HG02840 (cell line): ENCODE data around the gene DNAI1.
"Not testable (repeated sequence)": the region's sequence is repeated elsewhere in the genome, so short reads cannot be mapped to it uniquely, and the experiment has no call there.

Experiments used
- ATAC-seq: cut with Tn5 transposase; IDR thresholded peaks from one replicate; pipeline ENCODE4 v1.9.1; 2021; ENCODE audit warnings: mild to moderate bottlenecking, moderate library complexity, moderate number of reproducible peaks; ENCODE audit not compliant: unreplicated experiment, low FRiP score

Gene DNAI1

GRCh38 chr9:34458013-34458958, at the start of gene DNAI1, which contains the start of gene FAM219A:
DNAI1 (plus strand) TSS chr9:34458805; CDS start chr9:34459006, 201 bp downstream.
FAM219A (minus strand) TSS chr9:34458570; CDS start chr9:34458263, 307 bp downstream.
- ATAC-seq = peak; percentile 98

DNA sequence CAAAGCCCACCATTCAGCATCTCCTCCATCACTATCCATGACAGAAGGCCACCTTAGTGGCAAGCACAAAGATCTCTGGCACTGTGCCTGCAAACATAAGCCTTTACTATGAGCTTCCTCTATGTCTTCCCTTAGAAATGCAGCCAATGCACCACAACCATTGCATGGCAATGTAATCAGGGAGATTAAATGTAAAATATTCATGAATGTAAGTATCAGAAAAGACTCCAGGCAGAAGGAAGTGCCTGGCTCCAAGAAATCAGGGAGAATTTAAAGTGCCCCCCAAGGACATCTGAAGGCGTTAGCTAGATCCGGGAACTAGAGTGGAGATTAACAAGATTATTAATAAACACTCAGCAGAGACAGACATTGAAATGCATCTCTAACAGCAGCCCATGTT, 49.5 kb upstream of the DNAI1 start:
- ATAC-seq = no peak

- ATAC-seq = no peak
Measured at GRCh38 chr9:34412336-34412735, 46.3 kb upstream of the DNAI1 start.

- no peak for ATAC-seq
Measured at GRCh38 chr9:34413231-34413852, 45.3 kb upstream of the DNAI1 start.

GRCh38 chr9:34417734-34418133, 40.9 kb upstream of the DNAI1 start:
- no peak for ATAC-seq

GRCh38 chr9:34419716-34420504, 38.7 kb upstream of the DNAI1 start:
- no peak for ATAC-seq

- no peak for ATAC-seq
Measured at GRCh38 chr9:34426347-34427074, 32.1 kb upstream of the DNAI1 start.

DNA sequence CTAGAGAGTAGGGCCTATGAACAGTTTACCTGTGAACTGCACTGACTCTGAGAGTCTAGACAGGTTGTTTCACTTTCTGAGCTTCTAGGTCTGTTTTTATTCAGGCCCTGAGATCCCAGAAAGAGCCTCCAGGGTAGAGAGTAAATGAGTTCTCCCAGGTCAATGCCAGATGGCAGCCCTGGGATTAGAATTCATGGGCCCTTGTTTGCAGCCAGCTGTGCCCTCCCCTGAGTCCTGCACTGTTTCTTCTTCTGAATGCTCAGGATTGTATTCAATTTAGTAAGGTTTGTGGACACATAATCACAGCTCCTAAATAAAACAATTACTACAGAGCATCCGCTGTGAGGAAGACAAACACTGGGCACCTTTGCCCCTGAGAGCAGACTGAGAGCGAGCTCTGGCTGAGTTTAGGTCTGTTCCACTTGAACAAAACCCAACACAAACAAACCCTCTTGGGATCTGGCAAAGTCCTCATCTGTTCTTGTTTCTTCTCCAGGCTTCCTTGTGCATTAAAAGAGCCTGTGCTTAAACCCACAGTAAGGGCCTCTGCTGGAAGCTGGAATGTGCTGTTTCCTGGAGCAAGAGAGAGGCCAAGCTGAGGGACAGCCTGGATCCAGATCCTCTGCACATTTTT, 30.2 kb upstream of the DNAI1 start:
- no peak for ATAC-seq

DNA sequence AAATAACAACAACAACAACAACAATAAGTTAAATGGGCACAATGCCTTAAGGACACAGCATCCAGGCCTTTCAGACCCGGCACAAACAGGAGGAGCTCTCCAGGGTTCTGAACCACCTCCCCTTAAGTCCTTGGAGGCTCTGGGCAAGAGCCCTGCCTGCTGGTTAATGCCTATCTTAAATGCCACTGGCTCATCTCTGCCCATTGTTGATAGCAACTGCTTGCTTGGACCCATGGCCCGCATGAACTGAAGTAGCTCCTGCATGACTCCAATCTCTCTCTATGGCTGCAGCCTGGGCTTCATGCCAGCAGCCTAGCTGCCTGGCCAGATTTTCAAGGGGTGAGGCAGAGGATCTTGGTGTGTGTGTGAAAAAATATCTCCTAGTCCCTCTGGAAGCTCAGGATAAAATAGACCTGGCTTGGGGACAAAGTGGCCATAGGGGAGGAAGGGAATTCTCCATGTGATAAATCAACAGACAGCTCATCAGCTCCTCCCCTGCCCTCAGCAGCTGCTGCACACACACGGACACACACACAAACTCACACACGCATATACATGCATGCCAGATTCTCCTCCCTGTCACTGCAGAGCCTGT, 27.7 kb upstream of the DNAI1 start:
- ATAC-seq = no peak

DNA sequence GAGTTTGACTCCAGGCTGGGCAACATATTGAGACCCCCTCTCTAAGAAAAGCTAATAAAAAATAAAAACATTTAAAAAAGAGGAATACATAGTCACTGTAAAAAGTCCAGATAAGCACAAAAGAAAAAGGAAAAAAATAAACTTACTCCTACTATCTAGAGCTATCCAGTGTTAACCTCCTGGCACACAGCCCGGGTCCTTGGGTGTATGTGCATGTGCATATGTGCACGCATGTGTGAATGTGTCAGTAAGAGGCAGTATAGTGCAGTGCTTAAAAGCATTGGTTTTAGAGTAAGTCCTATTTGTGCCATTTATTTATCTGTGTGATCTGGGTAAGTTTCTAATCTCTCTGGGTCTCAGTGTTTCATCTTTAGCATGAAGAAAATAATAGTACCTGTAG, 26.9 kb upstream of the DNAI1 start:
- ATAC-seq = no peak

DNA sequence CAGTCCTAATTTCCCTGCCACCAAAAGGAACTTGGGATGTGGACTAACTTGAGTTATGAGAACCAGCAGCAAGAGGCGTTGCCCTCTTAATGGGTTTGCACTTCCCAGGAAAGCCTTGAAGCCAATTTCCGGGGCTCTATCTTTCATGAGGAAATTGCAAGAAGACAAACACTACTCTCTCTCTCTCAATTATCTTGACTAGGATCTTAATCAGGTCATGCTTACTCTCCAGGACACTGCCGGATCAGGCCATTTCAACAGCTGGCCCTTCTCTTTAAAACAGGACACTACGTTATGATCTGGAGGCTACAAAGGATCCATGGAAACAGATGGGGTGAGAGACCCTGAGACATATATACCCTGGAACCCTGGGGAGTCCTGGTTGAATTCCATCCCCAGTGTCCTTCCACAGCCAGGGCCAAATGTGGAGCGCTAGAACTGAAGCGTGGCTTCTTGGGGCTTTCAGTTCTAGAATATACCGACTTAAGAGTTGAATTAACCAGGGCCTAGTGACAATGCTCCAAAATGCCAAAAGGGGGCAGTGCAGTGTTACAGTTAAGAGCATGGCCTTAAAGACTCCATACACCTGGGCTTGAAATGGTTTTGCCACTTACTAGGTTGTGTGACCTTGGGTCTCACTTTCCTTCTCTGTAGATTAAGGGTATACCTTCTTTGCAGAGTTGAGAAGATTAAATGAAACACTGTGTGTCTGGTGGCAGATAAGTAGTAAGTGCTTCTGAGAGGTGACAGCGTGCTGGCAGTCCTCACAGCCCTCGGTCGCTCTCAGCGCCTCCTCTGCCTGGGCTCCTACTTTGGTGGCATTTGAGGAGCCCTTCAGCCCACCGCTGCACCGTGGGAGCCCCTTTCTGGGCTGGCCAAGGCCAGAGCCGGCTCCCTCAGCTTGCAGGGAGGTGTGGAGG, 21.3 kb upstream of the DNAI1 start:
- ATAC-seq = no peak

- not testable (repeated sequence) for ATAC-seq
Measured at GRCh38 chr9:34437926-34438307, 20.7 kb upstream of the DNAI1 start.

GRCh38 chr9:34438465-34438864, 20.1 kb upstream of the DNAI1 start:
- not testable (repeated sequence) for ATAC-seq

GRCh38 chr9:34440017-34440416, 18.6 kb upstream of the DNAI1 start:
- no peak for ATAC-seq

DNA sequence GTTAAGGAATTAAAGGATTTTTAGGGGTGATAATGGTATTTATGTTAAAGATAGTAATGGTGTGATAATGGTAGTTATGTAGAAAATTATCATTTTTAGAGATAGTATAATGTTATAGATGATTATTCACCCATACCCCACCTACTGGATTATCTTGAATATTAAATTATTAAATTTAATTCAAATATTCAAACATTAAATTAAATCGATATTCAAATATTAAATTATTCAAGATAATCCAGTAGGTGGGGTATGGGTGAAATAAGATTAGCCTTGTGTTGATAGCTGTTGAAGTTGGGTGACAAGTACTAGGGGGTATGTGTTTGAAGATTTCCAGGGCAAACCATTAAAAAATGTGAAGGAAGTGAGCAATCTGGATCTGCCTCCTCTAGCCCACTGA, 15.8 kb upstream of the DNAI1 start:
- no peak for ATAC-seq

DNA sequence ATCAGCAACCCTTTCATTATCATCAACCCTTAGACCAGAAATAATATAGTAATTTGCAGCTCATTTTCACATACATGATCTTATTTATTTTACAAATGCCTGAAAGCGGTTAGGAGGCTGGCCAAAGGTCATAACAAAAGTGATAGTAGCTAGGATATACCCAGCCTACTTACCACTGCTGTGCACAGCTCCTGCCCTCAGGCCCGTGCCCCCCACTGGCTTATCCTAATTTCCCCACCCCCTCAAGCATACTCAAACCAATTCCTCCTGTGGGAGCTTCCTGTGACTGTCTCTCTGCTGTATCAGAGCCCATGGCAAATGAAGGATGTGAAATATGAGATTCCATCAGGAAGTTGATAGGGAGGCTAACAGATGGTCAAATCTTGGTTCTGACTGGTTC, 15.1 kb upstream of the DNAI1 start:
- no peak for ATAC-seq

DNA sequence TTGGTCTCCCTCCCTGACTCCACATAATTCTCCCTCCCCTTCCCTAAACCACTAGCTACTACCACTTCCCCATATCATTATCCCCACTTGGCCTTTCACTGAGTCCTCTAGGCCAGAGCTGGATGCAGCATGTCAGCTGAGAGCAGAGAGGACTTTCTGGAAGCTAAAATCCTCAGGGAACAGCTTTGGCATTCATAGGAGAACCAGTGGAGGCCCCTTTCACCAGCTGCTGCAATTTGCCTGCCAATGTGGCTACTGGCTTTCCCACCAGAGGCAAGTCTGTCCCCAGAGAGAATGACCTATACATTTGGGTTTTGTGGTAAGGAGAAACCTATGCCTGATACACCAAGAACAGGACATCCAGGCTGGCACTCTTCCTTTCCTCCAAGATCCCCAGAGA, 14.6 kb upstream of the DNAI1 start:
- ATAC-seq = no peak

DNA sequence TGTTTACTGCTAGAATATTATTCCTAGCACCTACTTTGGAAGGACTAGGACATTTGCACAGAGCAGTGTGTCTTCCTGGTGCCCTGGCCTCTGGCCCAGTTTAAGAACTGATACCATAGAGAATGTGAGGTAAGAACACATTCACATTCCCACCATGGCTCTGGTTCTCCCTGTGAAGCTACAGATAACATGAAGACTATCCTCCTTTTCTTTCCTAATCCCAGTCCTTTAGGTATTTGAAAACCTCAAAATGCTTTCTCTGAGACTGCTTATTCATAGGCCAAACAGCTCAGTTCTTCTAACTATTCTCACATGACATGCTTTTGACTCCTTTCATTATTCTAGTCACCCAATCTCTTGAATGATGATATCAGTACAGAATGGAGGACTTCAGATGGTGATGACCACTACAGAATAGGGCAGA, 12.1 kb upstream of the DNAI1 start:
- ATAC-seq = no peak
